Erythroblast (primary cell): ENCODE data around the gene UNC13C.

Experiments used
- GATA1 ChIP-seq: IDR thresholded peaks from 2 replicates; pipeline ENCODE4 v1.6.1; 2011; ENCODE audit warnings: low read depth, mild to moderate bottlenecking, control low read depth, low read length, moderate library complexity
- POLR2A ChIP-seq: IDR thresholded peaks from 2 replicates; pipeline ENCODE4 v1.6.1; 2011; ENCODE audit warnings: mild to moderate bottlenecking, low read length

- no peak for TF ChIP-seq POLR2A
- no peak for TF ChIP-seq GATA1
Observed at GRCh38 chr15:54518156-54518882, 540.1 kb downstream of the UNC13C start.
